Body of pancreas (tissue), 4 donors: ENCODE results near the gene KRT81.

Experiments
- CTCF ChIP-seq, 7 experiments: fragments of 450-650 bp in 4 of 7; fragments of 200-600 bp in 3 of 7; sonication (generic) in 3 of 7; IDR thresholded peaks; one replicate each; pipeline ENCODE4 v1.5.1; 2016 to 2019; ENCODE audit warnings: antibody characterized with exemption in 7 of 7
- POLR2A ChIP-seq, 3 donors: fragments of 450-650 bp; IDR thresholded peaks; one replicate each; pipeline ENCODE4 v1.6.1; 2016; ENCODE audit warnings: antibody characterized with exemption in 3 of 3, mild to moderate bottlenecking in 2 of 3

GRCh38 chr12:52261208-52261484 is 30.2 kb downstream of the KRT81 start:
- TF ChIP-seq CTCF (IDR thresholded peaks at IDR 0.05) (no peak), POLR2A (IDR thresholded peaks at IDR 0.05) (no peak)
